ENCODE data around the gene PPP1R27.

The PPP1R27 gene

GRCh38 chr17:81860756-81861568, 26.1 kb upstream of the PPP1R27 start:
- DNase-seq (ENCODE audit: low read depth): peak; percentile 100

GRCh38 chr17:81859906-81860755, 25.3 kb upstream of the PPP1R27 start, which contains the start of gene P4HB:
P4HB (minus strand) TSS chr17:81860535; CDS start chr17:81860471, 64 bp downstream.
- DNase-seq (ENCODE audit: low read depth): peak; percentile 17

- DNase-seq (ENCODE audit: low read depth): peak; percentile 39
Observed at GRCh38 chr17:81858967-81859905, 24.4 kb upstream of the PPP1R27 start.

- no peak for DNase-seq (ENCODE audit: low read depth)
Observed at GRCh38 chr17:81858170-81858966, 23.5 kb upstream of the PPP1R27 start.

- no peak for DNase-seq (ENCODE audit: low read depth)
Observed at GRCh38 chr17:81854974-81855774, 20.3 kb upstream of the PPP1R27 start.

- no peak for DNase-seq (ENCODE audit: low read depth)
Observed at GRCh38 chr17:81852237-81852636, 17.4 kb upstream of the PPP1R27 start.

GRCh38 chr17:81851423-81851822, 16.6 kb upstream of the PPP1R27 start:
- DNase-seq (ENCODE audit: low read depth): no peak

- no peak for DNase-seq (ENCODE audit: low read depth)
Observed at GRCh38 chr17:81849457-81849856, 14.6 kb upstream of the PPP1R27 start.

GRCh38 chr17:81846743-81847689, 12.2 kb upstream of the PPP1R27 start:
- peak; percentile 30 for DNase-seq (ENCODE audit: low read depth)

GRCh38 chr17:81845881-81846742, 11.3 kb upstream of the PPP1R27 start:
- no peak for DNase-seq (ENCODE audit: low read depth)

- no peak for DNase-seq (ENCODE audit: low read depth)
Observed at GRCh38 chr17:81845361-81845760, 10.5 kb upstream of the PPP1R27 start.

- DNase-seq (ENCODE audit: low read depth): no peak
Observed at GRCh38 chr17:81844887-81845286, 10.0 kb upstream of the PPP1R27 start.

GRCh38 chr17:81844327-81844851, 9.5 kb upstream of the PPP1R27 start:
- DNase-seq (ENCODE audit: low read depth): no peak

- no peak for DNase-seq (ENCODE audit: low read depth)
Observed at GRCh38 chr17:81843713-81844326, 9.0 kb upstream of the PPP1R27 start.

- DNase-seq (ENCODE audit: low read depth): peak; percentile 68
Observed at GRCh38 chr17:81842725-81843504, 8.1 kb upstream of the PPP1R27 start.

- no peak for DNase-seq (ENCODE audit: low read depth)
Observed at GRCh38 chr17:81842378-81842724, 7.5 kb upstream of the PPP1R27 start.

- DNase-seq (ENCODE audit: low read depth): no peak
Observed at GRCh38 chr17:81841866-81842265, 7.0 kb upstream of the PPP1R27 start.
